Amniotic epithelial cell (primary cell): Measurements from ENCODE around the gene PIGZ.
A peak's percentile ranks its signal among the peaks of the same experiment; 100 is the strongest.
"Not testable (repeated sequence)": the region's sequence is repeated elsewhere in the genome, so short reads cannot be mapped to it uniquely, and the experiment has no call there.

Source experiments
- DNase-seq: peaks from one replicate; pipeline ENCODE4 v3.0.0-alpha.2; 2010; ENCODE audit warnings: low read depth

The PIGZ gene

DNA sequence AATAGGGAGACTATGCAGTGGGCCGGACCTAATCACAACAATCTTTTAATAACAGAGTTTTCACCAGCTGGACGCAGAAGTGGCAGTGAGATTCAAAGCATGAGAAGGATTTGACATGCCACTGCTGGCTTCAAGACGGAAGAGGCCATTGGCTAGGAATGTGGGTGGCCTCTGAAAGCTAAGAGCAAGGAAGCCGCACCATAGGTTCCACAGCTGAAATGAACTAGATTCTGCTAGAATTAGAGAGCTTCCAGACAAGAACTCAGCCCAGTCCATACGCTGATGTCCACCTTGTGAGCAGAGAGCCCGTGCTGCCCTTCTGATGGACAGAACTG, 19.4 kb downstream of the PIGZ start:
- DNase-seq: no peak

DNA sequence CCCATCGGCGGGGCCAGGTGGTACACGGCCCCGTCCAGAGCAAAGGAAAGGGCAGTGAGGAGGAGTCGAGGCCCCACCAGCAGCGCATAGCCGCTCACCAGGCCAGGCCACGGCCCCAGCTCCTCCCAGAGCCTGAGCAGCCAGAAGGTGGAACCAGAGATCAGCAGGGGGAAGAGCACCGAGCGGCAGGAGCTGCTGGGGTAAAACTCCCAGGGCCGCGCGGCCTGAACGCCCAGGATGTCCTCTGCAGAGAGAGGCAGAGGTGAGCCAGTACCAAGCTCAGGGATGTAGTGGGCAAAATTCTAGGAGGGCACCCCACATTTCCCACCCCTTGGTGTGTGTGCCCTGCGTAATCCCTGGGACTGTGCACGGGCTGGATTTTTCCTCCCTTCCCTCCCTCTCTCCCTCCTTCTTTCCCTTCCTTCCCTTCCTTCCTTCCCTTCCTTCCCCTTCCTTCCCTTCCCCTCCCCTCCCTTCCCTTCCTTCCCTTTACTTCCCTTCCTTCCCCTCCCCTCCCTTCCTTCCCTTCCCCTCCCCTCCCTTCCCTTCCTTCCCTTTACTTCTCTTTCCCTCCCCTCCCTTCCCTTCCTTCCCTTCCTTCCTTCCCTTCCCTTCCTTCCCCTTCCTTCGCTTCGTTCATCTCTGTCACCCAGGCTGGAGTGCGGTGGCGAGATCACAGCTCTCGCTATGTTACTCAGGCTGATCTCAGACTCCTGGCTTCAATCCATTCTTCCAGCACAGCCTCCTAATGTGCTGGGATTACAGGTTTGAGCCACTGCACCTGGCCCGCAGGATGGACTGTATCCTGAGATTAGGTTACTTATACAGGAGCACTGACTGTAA, 20.0 kb downstream of the PIGZ start:
- peak; percentile 37 for DNase-seq

DNA sequence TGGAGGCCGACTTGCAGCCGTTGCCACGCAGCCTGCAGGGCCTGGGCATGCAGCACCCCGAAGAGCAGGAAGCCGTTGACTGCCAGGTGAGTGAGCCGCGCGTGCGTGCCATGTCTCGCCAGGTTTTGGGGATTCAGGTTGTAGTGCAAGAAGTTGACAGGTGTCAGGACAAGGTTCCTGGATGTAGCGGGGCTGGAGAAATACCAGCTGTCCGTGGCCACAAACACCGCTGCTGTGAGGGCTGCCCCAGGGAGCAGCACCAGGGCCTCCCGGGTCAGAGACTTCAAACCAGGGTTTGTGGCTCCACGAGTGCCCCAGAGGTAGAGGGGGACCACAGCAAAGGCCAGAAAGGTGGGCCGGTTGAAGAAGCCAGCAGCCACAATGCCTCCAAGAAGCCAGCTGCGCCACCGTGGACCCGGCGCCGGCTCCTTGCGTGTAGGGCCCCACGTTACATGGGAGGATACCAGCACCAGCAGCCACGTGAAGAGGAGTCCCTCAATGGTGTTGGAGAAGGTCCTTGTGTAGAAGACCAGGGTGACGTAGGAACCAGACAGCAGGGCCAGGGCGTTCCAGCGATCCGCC, 20.7 kb downstream of the PIGZ start:
- DNase-seq: no peak

DNA sequence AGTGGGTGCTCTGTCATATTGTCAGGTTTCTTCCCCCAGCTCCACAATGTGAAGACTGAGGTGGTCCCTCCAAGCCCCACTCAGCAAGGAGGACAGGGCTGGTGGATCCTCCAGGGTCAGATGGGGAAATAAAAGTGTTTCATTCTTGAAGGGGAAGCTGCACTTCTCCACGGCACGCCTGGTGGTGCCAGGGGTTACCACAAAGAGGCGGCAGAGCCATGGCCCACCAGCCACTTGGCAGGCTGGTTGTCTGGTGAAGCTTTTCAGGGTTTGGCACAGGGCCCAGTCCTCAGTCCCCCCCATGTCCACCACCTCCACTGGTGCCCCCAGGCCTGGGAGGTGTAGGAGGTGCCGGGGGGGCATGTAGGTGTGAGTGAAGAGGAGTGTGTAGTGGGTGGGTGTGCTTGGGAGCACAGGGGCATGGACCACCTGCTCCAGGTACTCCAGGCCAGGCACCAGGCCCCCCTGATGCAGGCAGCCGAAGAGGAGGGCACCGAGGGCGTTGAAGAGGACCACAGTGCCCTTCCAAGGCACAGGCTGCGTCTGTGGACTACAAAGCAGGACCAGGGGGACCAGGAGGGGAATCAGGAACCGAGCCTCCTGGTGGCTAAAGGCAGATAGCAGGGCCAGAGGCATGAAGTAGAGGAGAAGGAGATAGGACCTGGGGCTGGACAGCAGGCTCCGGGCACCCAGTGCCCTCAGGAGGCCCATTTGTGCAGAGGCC, 21.3 kb downstream of the PIGZ start:
- no peak for DNase-seq

DNA sequence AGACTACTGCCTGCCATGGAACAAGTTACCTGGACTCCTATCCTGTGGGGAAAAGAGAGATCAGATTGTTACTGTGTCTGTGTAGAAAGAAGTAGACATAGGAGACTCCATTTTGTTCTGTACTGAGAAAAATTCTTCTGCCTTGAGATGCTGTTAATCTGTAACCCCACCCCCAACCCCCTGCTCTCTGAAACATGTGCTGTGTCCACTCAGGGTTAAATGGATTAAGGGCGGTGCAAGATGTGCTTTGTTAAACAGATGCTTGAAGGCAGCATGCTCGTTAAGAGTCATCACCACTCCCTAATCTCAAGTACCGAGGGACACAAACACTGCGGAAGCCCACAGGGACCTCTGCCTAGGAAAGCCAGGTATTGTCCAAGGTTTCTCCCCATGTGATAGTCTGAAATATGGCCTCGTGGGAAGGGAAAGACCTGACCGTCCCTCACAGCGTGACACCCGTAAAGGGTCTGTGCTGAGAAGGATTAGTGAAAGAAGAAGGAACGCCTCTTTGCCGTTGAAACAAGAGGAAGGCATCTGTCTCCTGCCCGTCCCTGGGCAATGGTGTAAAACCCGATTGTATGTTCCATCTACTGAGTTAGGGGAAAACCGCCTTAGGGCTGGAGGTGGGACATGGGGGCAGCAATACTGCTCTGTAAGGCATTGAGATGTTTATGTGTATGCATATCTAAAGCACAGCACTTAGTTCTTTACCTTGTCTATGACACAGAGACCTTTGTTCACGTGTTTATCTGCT, 24.4 kb downstream of the PIGZ start:
- DNase-seq: not testable (repeated sequence)

DNA sequence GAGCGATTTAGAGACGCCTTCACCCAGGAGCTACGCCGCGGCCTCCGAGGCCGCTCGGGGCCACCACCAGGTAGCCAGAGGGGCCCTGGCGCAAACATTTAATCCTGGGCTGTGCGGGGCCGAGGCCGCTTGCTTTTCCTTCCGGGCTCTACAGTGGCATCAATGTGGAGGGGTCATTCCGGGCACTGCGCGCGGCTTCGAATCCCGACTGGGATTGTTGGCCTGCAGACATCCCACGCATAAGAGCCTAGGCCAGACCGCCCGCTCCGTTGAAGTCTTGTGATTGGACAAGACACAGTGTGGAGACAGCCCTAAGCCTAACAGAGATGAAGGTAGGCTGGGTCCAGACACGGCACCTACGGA, 25.7 kb downstream of the PIGZ start:
- DNase-seq: peak; percentile 18

DNA sequence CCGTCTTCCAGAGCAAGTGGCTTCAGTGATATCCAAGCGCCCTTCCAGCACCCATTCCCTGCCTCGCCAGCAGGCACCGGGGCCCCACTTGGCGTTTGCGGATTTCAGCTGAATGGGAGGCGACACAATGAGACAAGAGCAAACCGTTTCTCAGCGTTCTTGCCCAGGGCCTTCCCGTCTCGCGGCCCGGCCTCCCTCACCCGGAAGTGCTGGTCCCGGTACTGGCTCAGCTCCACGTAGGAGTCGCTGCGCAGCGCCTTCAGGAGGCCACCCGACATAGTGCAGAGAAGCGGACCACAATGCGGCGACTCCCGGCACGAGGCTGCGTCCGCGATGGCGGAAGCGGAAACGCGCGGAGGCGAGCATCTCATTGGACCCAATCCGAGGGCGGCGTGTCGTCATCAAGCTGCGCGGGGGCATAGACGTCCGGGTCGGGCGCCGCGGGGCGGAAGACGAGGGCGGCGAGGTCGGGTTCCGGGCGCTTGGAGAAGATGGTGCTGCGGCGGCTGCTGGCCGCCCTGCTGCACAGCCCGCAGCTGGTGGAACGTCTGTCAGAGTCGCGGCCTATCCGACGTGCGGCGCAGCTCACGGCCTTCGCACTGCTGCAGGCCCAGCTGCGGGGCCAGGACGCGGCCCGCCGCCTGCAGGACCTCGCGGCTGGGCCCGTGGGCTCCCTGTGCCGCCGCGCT, 26.3 kb downstream of the PIGZ start, which contains the start of gene NCBP2:
NCBP2 (minus strand) TSS at position 303 of the 689 bp plus-strand sequence; CDS start at position 278, 25 bp downstream.
- DNase-seq: peak; percentile 97

DNA sequence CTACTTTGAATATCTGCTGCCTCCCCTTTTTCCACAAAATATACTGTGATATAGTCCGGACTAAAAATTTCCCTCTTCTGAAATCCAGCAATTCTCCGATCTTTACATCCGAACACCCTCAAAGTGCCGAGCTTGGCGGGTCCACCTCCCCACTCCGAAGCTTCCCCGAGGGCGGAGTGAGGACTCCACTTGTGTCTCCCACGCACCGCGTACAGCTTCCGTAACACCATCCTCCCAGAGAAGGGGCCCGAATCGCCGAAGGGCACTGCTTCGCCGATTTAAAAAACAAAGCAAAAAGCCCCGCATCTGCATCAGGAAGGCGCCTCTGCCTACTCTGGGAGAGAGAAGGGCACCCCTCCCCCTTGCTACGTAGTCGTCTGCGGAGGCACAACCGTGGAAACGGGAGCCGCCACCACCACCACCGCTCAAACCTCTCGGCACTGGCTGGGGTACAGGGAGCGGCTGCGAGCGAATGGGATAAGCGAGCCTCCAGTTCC, 26.9 kb downstream of the PIGZ start:
- DNase-seq: peak; percentile 73

DNA sequence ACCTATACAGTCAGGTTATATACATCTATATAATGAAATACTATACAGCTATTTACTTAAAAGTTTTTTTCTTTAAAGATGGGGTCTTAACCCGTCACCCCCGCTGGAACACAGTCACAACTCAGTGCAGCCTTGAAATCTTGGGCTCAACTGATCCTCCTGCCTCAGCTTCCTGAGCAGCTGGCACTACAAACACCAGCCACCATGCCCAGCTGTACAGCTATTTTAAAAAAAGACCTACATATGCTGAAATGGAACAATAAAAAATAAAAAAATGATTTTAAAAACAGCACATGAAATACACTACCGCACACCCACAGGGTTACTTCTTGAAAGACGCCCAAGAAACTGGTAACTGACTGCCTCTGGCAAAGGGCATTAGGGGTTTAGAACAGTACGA, 30.1 kb downstream of the PIGZ start:
- no peak for DNase-seq

DNA sequence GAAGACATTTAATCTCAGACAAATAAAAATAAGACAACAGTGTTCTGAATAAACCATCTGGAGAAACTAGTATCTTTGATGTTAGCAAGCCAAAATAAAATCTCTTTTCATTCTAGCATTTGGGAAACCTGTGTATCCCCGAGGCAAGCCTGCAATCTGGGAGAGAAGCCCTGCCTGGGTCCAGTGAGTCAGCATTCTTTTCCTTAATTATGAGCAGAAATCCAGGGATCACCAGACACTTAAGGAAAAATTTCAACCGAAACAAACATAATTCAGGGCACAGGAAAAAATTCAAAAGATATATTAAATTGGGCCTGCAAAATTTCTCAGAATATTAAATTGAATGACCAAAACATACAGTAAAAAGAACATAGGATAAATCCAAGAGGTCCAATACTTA, 30.5 kb downstream of the PIGZ start:
- DNase-seq: no peak

DNA sequence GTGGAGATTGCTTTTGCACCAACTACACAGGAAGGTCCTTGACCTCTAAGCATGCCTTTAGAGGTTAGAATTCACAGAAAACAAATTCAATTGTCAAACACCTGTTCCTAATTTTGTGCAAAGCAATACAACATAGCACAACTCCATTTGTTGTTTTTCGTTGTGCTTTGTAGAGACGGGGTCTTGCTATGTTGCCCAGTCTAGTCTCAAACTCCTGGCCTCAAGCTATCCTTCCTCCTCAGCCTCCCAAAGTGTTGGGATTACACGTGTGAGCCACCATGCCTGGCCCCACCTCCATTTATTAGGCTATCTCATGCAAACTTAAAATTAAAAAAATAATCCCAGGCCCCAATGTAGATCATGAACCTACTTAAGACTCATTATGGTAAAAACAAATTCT, 32.3 kb downstream of the PIGZ start:
- DNase-seq: no peak

DNA sequence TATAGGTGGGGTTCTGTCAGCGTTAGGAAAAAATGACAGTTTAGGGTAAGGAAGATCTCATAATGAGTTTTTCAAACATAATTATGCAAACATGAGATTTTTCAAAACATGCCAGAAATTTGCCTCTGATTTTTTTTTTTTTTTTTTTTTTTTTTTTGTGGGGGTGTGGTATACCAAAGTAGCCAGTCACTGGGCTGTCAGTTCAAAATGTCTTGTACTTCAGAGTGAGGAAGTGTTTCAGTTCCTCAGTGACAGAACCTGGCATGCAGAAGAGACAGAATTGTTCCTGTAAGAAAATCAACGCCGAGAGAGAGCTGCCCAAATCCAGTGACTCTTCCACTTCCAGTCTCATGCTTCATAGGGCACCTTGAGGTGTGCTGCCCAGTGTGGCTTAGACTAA, 36.0 kb downstream of the PIGZ start:
- no peak for DNase-seq

DNA sequence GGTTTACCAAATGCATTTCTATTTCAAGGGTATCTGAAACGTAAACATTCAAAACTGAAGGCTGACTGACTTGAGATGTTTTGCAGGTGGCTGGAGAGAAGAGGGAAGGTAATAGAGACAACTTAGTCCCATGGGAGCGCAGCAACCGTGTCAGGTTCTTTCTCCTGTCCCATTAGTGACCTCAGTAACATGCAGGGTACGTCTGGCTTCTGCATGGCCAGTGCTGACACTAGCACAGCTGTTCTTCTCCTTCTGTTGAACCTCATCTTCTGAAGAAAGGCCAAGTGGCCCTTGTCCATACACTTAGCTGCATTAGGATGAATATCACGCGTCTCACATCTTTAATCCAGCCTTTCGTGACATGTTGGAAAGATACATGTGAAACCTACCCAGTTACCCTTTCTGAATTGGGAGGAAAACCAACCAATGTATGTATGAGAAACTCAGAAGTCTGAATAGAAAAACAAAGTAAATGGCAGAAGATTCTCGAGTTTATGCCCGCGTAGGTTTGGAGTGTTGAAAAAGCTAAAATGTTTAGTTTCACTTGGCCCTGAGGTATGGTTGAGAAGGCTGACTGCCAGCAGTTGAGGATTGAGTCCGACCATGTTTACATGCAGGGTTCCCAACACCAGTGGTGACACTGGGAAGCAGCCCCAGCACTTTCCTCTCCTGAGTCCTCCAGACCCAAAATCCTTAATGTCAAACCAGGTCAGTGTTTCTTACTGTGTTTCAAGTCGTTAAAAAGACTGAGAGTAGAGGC, 36.6 kb downstream of the PIGZ start:
- no peak for DNase-seq

DNA sequence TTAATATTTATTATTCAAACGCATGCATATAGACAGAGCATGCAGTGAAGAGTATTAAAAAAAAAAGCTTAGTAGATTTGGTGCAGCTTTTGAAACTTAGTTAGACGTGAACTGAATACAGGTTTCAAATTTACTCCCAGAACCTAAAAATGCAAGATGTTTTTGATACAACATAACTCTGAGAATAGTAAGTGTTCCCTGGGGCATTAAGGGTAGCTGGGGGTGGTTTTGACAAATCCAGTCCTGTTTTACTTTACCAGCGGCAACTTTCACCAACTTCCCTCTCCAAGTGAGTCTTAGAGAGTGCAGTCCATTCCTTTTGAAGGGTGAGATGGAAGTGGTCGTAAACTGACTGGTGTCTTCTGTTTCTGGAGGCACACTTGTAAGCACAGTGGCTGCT, 37.5 kb downstream of the PIGZ start:
- DNase-seq: no peak

DNA sequence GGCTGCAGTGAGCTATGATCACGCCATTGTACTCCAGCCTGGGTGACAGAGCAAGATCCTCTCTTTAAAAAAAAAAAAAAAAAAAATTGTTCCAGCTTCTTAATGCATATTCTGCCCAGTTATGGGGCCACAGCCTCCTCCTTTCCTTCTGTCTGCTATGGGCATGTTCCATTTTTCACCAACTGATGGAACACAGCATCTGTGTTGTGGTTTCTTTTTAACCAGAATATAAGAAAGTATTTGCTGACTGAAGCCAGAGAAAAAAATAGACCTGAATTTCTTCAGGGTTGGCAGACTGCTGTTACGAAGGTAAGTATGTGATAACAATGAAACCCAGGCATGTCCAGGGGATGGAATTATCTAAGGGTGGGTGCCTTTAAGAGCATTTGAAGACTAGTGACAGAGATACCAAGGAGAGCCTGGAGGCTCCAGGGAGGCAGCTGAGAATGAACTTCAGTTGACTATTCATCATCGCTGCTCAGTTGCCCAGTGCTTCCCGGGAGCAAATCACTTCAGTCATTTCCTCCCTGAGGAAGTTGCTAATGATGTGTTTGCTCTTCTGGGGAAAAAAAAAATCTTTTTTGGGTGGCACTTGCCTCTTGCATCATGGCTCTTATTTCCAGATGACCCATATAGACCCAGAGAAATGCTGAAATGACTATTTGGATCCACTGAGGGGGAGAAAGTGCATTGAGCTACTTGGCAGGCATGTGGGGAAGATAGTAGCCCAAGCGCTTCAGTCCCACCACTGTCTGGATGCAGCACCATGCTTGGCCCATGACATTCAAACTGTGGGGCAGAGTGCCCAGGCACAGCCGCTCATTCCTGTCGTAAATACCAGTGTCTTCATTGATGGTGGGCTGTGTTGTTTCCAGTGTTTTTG, 40.8 kb downstream of the PIGZ start:
- DNase-seq: no peak

DNA sequence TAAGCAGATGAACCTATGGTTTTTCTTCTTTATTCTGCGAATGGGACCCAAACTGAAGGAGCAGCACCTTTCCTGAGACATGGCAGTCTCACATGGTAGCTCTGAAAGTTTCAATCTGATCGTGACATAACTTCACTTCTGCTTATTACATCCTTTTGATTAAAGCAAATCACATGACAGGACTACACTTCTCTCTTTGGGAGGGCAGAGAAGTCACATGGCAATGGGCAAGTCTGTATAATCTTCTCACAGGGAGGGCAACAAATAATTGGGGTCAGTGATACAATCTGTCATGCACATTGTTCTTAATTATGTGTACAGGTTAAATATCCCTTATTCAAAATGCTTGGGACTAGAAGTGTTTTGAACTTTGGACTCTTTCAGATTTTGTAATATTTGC, 47.9 kb downstream of the PIGZ start:
- DNase-seq: no peak

DNA sequence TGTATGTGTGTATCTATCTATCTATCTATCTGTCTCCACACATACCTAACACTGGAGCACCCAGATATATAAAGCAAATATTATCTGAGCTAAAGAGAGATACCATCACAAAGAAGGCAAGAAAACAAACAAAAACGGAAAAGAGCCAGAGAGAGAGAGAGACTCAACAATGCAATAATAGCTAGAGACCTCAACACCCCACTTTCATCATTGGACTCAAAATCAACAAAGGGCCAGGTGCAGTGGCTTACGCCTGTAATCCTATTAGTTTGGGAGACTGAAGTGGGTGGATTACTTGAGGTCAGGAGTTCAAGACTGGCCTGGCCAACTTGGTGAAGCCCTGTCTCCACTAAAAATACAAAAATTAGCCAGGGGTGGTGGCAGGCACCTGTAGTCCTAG, 49.7 kb downstream of the PIGZ start:
- DNase-seq: no peak

DNA sequence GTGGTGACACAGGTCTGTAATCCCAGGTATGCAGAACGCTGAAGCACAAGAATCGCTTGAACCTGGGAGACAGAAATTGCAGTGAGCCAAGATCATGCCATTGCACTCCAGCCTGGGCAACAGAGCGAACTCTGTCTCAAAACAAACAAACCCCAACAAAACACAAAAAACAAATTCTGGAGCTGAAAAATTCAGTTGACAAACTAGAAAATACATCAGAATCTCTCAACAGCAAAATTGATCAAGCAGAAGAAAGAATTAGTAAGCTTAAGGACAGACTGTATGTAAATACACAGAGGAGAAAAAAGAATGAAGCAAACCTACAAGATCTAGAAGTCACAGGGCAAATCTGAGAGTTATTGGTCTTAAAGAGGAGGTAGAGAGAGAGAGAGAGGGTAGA, 51.6 kb downstream of the PIGZ start:
- no peak for DNase-seq

DNA sequence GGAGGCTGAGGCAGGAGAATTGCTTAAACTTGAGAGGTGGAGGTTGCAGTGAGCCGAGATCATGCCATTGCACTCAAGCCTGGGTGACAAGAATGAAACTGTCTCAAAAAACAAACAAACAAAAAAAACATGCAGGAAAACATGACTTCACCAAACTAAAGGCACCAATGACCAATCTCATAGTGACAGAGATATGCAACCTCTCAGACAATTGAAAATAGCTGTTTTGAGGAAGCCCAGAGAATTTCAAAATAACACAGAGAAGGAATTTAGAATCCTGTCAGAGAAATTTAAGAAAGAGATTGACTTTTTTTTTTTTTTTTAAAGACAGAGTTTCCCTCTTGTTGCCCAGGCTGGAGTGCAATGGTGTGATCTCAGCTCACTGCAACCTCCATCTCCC, 52.4 kb downstream of the PIGZ start:
- no peak for DNase-seq

DNA sequence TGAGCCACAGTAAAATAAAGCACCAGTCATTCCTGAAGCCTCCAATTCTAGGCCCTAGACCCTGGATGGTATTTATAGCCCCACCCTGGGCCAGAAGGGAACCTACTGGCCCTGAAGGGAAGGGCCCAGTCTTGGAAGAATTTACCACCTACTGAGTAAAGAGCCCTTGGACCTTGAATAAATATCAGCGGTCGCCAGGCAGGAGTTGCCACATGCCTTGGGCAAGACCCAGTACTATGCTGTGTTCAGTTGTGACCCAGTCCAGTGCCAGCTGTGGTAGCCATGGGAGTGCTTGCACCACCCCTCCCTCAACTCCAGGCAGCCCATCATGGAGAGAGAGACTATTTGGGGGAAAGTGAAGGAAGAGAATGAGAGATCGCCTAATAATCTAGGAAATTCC, 53.3 kb downstream of the PIGZ start:
- DNase-seq: no peak
